Hepatocyte (in vitro differentiated cells): ENCODE results near the gene ZNF444. TPM values are rescaled to one million over a fixed set of nuclear protein-coding genes. Genes with fewer than 3 reads are reported as not detected.
"Not testable (repeated sequence)": the region's sequence is repeated elsewhere in the genome, so short reads cannot be mapped to it uniquely, and the experiment has no call there.

Experiments used
- DNase-seq: peaks from one replicate; pipeline ENCODE4 v3.0.0-alpha.2; 2016; ENCODE audit warnings: low spot score
- H2AFZ ChIP-seq: fragments of 200-600 bp; sonication (generic); 2 replicates; pipeline ENCODE4 v1.6.0; 2016; ENCODE audit warnings: antibody characterized with exemption, mild to moderate bottlenecking
- H3K27ac ChIP-seq: fragments of 200-600 bp; sonication (generic); 2 replicates; pipeline ENCODE4 v1.5.1; 2016; ENCODE audit warnings: mild to moderate bottlenecking
- H3K27me3 ChIP-seq: fragments of 200-600 bp; sonication (generic); 2 replicates; pipeline ENCODE4 v1.6.1; 2016
- H3K36me3 ChIP-seq: fragments of 200-600 bp; sonication (generic); replicated peaks from 2 replicates; pipeline ENCODE4 v1.5.1; 2016; ENCODE audit warnings: low read depth; ENCODE audit not compliant: insufficient read depth
- H3K4me1 ChIP-seq: fragments of 200-600 bp; sonication (generic); 2 replicates; pipeline ENCODE4 v1.5.1; 2016; ENCODE audit warnings: mild to moderate bottlenecking, moderate library complexity; ENCODE audit not compliant: insufficient read depth
- H3K4me2 ChIP-seq: fragments of 200-600 bp; sonication (generic); 2 replicates; pipeline ENCODE4 v1.6.0; 2016
- H3K4me3 ChIP-seq: fragments of 200-600 bp; sonication (generic); 2 replicates; pipeline ENCODE4 v1.5.1; 2016; ENCODE audit warnings: mild to moderate bottlenecking
- H3K79me2 ChIP-seq: fragments of 200-600 bp; sonication (generic); 2 replicates; pipeline ENCODE4 v1.6.0; 2017; ENCODE audit warnings: mild to moderate bottlenecking
- H3K9me2 ChIP-seq: fragments of 200-600 bp; sonication (generic); replicated peaks from 2 replicates; pipeline ENCODE4 v1.6.0; 2017; ENCODE audit warnings: mild to moderate bottlenecking; ENCODE audit not compliant: insufficient read depth
- H3K9me3 ChIP-seq: fragments of 200-600 bp; sonication (generic); 2 replicates; pipeline ENCODE4 v1.5.1; 2016; ENCODE audit warnings: low read depth, mild to moderate bottlenecking
- H4K20me1 ChIP-seq: fragments of 200-600 bp; sonication (generic); 2 replicates; pipeline ENCODE4 v1.6.0; 2016; ENCODE audit warnings: mild to moderate bottlenecking; ENCODE audit not compliant: insufficient read depth, poor library complexity, severe bottlenecking
- CTCF ChIP-seq: fragments of 200-600 bp; sonication (generic); IDR thresholded peaks from 2 replicates; pipeline ENCODE4 v1.5.1; 2016; ENCODE audit warnings: antibody characterized with exemption, mild to moderate bottlenecking; ENCODE audit not compliant: poor library complexity
- EZH2 ChIP-seq: fragments of 200-600 bp; sonication (generic); IDR thresholded peaks from 2 replicates; pipeline ENCODE4 v1.6.1; 2016; ENCODE audit warnings: antibody characterized with exemption, mild to moderate bottlenecking, borderline replicate concordance
- EZH2phosphoT487 ChIP-seq: fragments of 200-600 bp; sonication (generic); IDR thresholded peaks from one replicate; pipeline ENCODE4 v1.6.1; 2018; ENCODE audit warnings: antibody characterized with exemption, mild to moderate bottlenecking, low read depth, moderate library complexity; ENCODE audit not compliant: unreplicated experiment, severe bottlenecking
- WGBS: methylation state at CpG from one replicate; pipeline ENCODE4 v1.1.6; 2016; ENCODE audit warnings: low lambda C conversion rate; ENCODE audit errors: missing lambda C conversion rate; 5-methylcytosine and 5-hydroxymethylcytosine counted together
- polyA plus RNA-seq: library from polyadenylated mRNA; unstranded; fragments of >200 nt; fragmentation: Nextera tagmentation; extraction: Ambion mirVana; gene quantifications from 2 replicates; pipeline ENCODE4 v1.2.1, GENCODE V29; 2016
- total RNA-seq: library from RNA; depleted of rRNA; stranded (reverse); fragments of >200 nt; gene quantifications from 2 replicates; pipeline ENCODE4 v1.2.3, GENCODE V29; 2014

ZNF444 gene
- total and polyA plus RNA-seq, 2 experiments from 2014 or later, result 46.6 to 60.2 TPM

GRCh38 chr19:56105090-56105701, 35.9 kb upstream of the ZNF444 start:
- 49% methylated on average over 22 of the region's 22 CpGs for WGBS
- Histone ChIP-seq H3K4me1 (peaks cover 24% of the 10 kb centered on the region), H3K36me3 (no peaks in the 10 kb centered on the region), H3K9me3 (no peaks in the 10 kb centered on the region), H2AFZ (no peak overlapping the region), H3K27me3 (no peaks in the 10 kb centered on the region), H3K79me2 (peaks cover 87% of the 10 kb centered on the region), H3K9me2 (no peaks in the 10 kb centered on the region), H3K27ac (peak overlapping the region; percentile 70), H4K20me1 (peaks cover 63% of the 10 kb centered on the region), H3K4me2 (peak overlapping the region; percentile 19), H3K4me3 (no peak overlapping the region)
- TF ChIP-seq EZH2phosphoT487 (no peak), CTCF (peak; percentile 64)
- peak; percentile 80 for DNase-seq

- H3K4me2 ChIP-seq, H3K9me2 ChIP-seq, H3K9me3 ChIP-seq, H2AFZ ChIP-seq, DNase-seq, H3K27me3 ChIP-seq, H3K4me3 ChIP-seq, H3K36me3 ChIP-seq: not testable (repeated sequence)
- H3K27ac ChIP-seq, result peak overlapping the region; percentile 70
- peaks cover 31% of the 10 kb centered on the region for H3K4me1 ChIP-seq
- WGBS, result 98% methylated on average over 25 of the region's 61 CpGs
- H4K20me1 ChIP-seq, result peaks cover 70% of the 10 kb centered on the region
- peaks cover 89% of the 10 kb centered on the region for H3K79me2 ChIP-seq
Measured at GRCh38 chr19:56105831-56106396, 35.2 kb upstream of the ZNF444 start.

- Histone ChIP-seq H3K9me3 (no peaks in the 10 kb centered on the region), H3K36me3 (no peaks in the 10 kb centered on the region), H3K27me3 (no peaks in the 10 kb centered on the region), H3K27ac (no peak overlapping the region), H3K9me2 (no peaks in the 10 kb centered on the region), H3K79me2 (peaks cover 90% of the 10 kb centered on the region), H4K20me1 (peaks cover 74% of the 10 kb centered on the region), H3K4me1 (peaks cover 37% of the 10 kb centered on the region), H2AFZ (no peak overlapping the region), H3K4me3 (no peak overlapping the region), H3K4me2 (no peak overlapping the region)
- DNase-seq, result no peak
- TF ChIP-seq CTCF (no peak), EZH2phosphoT487 (no peak), EZH2 (no peak)
- WGBS, result 88% methylated on average over 23 of the region's 27 CpGs
Measured at GRCh38 chr19:56106397-56106849, 34.7 kb upstream of the ZNF444 start.

DNA sequence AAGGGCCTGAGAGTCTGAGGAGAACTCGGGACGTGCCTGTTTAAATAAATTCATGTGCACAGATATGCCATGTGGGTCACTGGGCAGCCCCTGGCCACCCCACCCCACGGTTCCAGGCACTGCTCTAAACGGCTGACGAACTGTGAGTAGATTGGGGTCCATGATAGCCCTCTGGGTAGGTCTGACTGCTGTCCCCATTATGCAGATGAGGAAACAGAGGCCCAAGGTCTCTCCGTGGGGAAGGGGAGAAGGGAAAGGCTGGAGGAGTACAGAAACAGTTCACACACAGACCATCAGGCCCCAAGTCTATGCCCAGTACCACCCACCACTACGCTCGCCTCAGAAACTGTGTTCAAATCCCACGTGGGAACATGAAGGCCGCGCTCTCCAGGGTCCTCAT, 34.1 kb upstream of the ZNF444 start:
- Histone ChIP-seq H2AFZ (no peak overlapping the region), H3K27me3 (no peaks in the 10 kb centered on the region), H3K4me3 (no peak overlapping the region), H3K9me3 (no peaks in the 10 kb centered on the region), H3K4me2 (no peak overlapping the region), H3K36me3 (no peaks in the 10 kb centered on the region), H3K9me2 (no peaks in the 10 kb centered on the region), H3K27ac (no peak overlapping the region), H3K79me2 (peaks cover 90% of the 10 kb centered on the region), H4K20me1 (peaks cover 79% of the 10 kb centered on the region), H3K4me1 (peaks cover 41% of the 10 kb centered on the region)
- DNase-seq, result no peak
- WGBS, result 93% methylated on average over 11 of the region's 11 CpGs
- TF ChIP-seq CTCF (no peak), EZH2 (no peak), EZH2phosphoT487 (no peak)
